GM18909 (cell line): ENCODE results near the gene CD70.
"Not testable (repeated sequence)": the region's sequence is repeated elsewhere in the genome, so short reads cannot be mapped to it uniquely, and the experiment has no call there.

Source experiments
- ATAC-seq: cut with Tn5 transposase; IDR thresholded peaks from one replicate; pipeline ENCODE4 v1.9.1; 2021; ENCODE audit warnings: mild to moderate bottlenecking; ENCODE audit not compliant: unreplicated experiment, poor library complexity

The CD70 gene, protein sequence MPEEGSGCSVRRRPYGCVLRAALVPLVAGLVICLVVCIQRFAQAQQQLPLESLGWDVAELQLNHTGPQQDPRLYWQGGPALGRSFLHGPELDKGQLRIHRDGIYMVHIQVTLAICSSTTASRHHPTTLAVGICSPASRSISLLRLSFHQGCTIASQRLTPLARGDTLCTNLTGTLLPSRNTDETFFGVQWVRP

DNA sequence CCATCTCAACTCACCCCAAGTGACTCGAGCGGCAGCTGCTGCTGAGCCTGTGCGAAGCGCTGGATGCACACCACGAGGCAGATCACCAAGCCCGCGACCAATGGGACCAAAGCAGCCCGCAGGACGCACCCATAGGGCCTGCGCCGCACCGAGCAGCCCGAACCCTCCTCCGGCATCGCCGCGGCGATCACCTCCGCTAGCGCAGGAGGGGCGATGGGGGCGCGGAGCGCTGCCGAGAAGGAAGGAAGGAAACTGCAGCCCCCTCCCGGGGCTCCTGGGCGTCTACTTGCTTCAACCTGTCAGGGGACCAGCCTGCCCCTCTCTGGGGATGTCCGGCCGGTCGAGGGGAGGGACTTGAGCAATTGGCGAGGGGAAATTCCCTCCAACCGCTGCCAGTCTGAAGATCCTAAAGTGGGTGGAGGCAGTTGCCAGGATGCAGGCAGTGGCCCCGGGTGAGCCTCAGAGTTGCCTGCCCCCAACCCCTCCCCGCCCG, at the start of gene CD70:
TSS of gene CD70 (minus strand) at position 324 of the 493 bp plus-strand sequence. CDS start at position 176, 148 bp downstream.
- peak; percentile 55 for ATAC-seq

- ATAC-seq: not testable (repeated sequence)
Observed at GRCh38 chr19:6640333-6640732, 49.4 kb upstream of the CD70 start.

GRCh38 chr19:6639439-6639838, 48.5 kb upstream of the CD70 start:
- no peak for ATAC-seq

GRCh38 chr19:6633456-6633813, 42.5 kb upstream of the CD70 start:
- ATAC-seq: not testable (repeated sequence)

DNA sequence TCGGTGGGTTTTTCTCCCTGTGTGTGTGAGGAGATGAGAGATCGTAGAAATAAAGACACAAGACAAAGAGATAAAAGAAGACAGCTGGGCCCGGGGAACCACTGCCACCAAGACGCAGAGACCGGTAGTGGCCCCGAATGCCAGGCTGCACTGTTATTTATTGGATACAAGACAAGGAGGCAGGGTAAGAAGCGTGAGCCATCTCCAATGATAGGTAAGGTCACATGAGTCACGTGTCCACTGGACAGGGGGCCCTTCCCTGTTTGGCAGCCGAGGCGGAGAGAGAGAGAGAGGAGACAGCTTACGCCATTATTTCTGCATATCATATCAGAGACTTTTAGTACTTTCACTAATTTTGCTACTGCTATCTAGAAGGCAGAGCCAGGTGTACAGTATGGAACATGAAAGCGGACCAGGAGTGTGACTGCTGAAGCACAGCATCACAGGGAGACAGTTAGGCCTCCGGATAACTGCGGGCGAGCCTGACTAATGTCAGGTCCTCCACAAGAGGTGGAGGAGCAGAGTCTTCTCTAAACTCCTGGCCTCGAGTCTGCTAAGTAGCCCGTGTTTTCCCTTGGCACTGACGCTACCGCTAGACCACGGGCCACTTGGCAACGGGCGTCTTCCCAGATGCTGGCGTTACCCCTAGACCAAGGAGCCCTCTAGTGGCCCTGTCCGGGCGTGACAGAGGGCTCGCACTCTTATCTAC, 42.0 kb upstream of the CD70 start:
- not testable (repeated sequence) for ATAC-seq

- ATAC-seq: no peak
Observed at GRCh38 chr19:6632002-6632621, 41.2 kb upstream of the CD70 start.

DNA sequence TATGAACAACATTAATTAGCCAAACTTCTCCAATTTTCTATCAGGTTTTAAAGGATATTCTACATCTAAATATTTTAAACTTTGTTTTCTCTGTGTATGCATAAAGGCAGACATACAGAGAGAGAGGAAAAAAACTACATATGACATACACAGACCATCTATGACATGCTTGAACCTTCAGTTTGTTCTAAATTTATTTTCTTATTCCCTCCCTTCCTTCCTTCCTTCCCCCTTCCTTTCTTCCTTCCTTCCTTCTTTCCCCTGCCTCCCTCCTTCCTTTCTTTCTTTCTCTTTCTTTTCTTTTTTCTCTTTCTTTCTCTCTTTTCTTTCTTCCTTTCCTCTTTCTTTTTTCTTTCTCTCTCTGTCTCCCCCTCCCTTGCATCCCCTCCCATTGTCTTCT, 35.8 kb upstream of the CD70 start:
- ATAC-seq: no peak

DNA sequence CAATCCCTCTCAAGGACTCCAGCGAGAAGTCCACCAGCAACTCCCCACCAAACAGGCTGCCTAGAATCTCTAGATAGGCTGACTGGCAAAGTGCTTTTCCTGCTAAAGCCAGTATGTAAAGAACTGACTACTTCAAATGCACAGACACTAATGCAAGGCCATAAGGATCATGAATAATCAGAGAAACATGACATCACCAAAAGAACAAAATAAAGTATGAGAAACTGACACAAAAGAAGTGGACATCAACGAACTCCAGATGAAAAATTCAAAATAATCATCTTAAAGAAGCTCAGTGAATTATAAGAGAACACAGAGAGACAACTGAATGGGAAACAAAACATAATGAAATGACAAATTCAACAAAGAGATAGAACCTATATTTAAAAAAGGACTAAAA, 26.4 kb upstream of the CD70 start:
- no peak for ATAC-seq

GRCh38 chr19:6616011-6616410, 25.1 kb upstream of the CD70 start:
- ATAC-seq: no peak

DNA sequence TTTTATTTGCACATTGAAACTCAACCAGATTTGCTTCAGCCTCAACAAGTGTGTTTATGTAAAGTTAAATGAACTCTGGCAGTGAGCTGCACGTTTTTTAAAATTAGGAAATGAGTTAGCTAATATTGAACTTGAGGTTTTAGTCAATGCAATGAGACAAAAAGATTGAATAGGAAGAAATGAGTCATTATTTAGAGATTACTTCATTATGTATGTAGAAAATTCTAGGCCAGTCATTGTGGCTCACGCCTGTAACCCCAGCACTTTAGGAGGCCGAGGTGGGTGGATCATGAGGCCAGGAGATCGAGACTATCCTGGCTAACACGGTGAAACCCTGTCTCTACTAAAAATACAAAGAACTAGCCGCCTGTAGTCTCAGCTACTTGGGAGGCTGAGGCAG, 22.8 kb upstream of the CD70 start:
- no peak for ATAC-seq

DNA sequence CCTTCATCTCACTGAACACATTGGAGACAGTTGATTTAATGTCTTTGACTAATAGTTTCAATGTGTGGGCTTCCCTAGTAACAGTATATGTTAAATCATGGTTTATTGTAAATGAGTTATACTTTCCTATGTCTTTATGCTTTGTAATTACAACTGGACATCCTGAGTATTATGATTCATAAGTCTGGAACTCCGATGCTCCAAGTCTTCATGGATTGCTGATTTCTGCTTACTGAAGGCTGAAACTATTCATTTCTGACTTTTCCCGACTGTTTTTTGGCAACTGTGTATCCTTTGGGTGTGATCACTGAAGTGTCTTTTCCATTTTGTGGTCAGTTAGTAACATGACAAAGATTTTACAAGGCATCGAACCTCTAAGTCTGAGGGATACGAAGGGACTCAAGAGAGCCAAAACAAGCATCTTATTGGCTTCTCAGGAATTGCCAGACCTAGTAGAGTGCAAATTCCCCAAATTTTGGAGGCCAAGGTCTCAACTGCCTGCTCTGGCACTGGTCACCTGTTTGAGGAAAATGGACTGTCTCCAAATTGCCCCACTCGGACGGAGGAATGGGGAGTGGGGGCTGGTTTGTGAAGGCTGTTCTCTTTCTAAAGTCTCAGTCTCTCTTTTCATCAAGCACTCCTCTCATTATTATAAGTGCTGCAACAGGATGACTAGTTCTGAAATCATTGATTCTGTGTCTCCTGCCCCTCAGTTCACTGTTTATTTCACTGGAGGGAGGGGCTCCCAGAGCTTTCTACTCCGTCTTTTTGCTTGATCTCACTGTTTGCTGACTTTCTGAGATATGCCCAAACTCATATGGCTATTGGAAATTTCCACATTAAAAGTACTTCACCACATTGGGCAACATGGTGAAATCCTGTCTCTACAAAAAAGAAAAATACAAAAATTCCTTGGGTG, 20.2 kb upstream of the CD70 start:
- ATAC-seq: no peak

- no peak for ATAC-seq
Observed at GRCh38 chr19:6608940-6609339, 18.0 kb upstream of the CD70 start.

- ATAC-seq: not testable (repeated sequence)
Observed at GRCh38 chr19:6608146-6608545, 17.2 kb upstream of the CD70 start.

- ATAC-seq: not testable (repeated sequence)
Observed at GRCh38 chr19:6606276-6607070, 15.5 kb upstream of the CD70 start.

DNA sequence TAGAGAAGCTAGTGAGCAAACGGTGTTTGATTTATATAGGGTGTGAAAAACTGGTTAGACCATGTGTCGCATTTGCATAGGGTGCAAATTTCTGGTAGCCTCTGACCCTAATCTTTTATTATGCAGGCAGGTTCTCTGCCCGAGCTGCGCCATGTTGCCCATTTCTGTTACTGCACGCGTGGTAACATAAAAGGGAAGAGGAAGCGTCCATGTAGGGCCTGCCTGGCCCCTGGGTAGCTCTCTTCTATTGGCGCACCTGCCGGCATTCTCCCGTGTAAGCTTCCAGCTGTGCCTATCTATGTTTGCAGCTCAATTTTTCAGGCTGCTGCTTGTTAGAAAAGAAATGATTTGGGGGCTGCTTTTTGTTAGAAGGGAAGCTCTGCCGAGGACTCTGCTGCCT, 14.0 kb upstream of the CD70 start:
- ATAC-seq: no peak

DNA sequence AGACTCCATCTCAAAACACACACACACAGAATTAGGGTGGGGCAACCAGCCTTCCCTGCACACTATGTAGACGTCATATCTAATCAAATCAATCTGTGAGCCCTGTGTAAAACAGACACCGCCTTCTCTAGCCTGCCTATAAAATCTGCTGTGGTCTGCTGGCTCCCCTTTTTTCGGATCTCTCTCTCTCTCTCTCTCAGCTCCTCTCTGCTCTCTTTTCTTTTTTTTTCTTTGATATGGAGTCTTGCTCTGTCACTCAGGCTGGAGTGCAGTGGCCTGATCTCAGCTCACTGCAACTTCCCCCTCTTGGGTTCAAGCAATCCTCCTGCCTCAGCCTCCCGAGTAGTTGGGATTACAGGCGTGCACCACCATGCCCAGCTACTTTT, 11.8 kb upstream of the CD70 start:
- ATAC-seq: no peak

GRCh38 chr19:6601537-6602052, 10.6 kb upstream of the CD70 start:
- ATAC-seq: peak; percentile 66

DNA sequence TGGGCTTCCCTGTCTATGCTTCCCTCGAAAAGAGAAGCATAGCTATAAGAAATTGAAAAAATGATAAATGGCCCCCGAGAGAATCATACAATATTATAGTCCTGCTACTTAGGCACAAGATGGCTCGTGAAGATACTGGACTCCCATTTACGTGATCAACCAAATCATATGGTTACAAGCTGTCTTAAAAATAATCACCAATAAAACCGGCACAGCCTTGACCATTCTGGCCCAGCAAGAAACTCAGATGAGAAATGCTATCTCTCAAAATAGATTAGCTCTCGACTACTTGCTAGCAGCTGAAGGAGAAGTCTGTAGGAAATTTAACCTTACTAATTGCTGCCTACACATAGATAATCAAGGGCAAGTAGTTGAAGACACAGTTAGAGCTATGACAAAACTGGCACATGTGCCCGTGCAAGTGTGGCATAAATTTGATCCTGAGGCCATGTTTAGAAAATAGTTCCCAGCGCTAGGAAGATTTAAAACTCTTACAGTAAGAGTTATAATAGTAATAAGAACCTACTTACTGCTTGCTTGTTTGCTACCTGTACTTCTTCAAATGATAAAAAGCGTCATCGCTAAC, 10.1 kb upstream of the CD70 start:
- ATAC-seq: not testable (repeated sequence)

- ATAC-seq: no peak
Observed at GRCh38 chr19:6599866-6600454, 9.0 kb upstream of the CD70 start.
